ENCODE data around the gene SAMD13.
A peak's percentile ranks its signal among the peaks of the same experiment; 100 is the strongest.

SAMD13 gene

DNA sequence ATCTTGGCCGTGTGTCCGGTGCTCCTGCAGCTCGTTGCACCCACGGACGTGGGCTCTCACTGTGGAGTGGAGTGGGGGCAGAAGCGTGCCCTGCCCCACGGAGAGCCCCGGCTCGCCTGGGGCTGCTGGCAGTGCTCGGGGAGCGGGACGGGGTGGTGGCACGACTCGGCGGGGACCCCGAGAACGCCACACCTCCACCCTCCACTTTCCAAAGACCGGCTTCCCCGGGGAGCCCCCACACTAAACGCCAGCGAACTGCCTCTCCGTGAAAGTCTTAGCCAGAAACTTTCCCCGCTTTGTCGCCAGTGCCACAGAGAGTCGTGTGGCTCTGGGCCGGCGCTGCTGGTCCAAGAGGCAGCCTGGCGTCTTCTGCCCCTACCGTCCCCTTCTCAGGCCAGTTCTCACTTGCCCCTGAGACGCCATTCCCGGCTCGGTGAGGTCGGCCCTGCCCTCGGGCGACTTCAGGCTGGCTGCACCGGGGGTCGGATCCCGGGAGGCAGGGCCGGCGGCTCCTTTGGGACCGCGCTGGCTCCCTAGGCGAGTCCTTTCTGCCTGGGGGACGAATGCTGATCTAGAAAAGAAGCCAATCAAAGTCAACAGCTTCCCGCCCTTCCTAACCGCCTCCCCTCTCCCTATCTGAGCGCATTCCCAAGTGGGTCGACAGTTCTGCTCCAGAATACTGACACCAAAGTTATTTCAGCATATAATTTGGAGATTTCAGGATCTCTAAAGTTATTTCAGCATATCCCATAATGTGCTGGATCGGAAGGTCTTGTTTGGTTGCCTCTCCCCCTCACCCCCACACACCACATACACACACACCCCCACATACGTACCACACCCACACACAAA is 2.6 kb upstream of the SAMD13 start:
- peaks cover 54% of the 10 kb centered on the region for H3K27me3 ChIP-seq
- no peaks in the 10 kb centered on the region for H4K20me1 ChIP-seq
- peak overlapping the region; percentile 75 for H3K9ac ChIP-seq
- H3K27ac ChIP-seq = peak overlapping the region; percentile 43
- peak overlapping the region; percentile 83 for H3K4me3 ChIP-seq
- peak overlapping the region; percentile 97 for H3K4me2 ChIP-seq
- H3K4me1 ChIP-seq = peaks cover 11% of the 10 kb centered on the region
- no peaks in the 10 kb centered on the region for H3K36me3 ChIP-seq
- H3K9me3 ChIP-seq = peaks cover 16% of the 10 kb centered on the region
- TF ChIP-seq Cebpa-rat (IDR thresholded peaks at IDR 0.05) = no peak

DNA sequence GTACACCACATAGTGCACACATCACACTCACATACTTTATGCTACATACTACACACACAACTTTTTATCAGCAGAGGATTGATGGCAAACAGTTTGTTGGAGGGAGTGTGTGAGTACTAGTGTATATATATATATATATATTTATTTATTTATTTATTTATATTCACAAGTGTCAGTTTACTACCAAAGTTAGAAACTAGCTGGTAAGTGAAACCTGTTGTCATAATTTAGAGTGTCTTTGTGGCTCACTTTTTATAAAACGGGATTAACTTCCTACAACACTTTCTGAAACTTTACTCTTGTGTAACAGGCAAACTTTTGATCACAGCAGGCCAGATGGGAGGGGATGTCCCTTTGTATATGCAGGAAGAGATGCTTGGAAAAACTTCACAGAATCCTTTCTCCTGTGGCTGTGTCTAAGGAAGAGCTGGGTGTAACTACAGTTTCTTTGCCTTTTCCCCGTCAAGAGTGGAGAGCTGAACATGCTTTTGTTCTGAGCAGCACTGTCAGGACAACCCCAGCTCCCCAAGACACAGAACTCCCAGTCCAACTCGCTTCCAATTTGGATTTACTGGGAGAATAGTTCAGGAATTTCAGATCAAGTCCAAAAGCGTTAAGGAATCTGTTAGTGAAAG is 1.9 kb upstream of the SAMD13 start:
- Histone ChIP-seq H3K36me3 (no peaks in the 10 kb centered on the region), H3K9me3 (peaks cover 16% of the 10 kb centered on the region), H4K20me1 (no peaks in the 10 kb centered on the region), H3K4me2 (peak overlapping the region; percentile 97), H3K9ac (no peak overlapping the region), H3K27me3 (peaks cover 54% of the 10 kb centered on the region), H3K4me3 (no peak overlapping the region), H3K27ac (no peak overlapping the region), H3K4me1 (peaks cover 11% of the 10 kb centered on the region)
- TF ChIP-seq Cebpa-rat (IDR thresholded peaks at IDR 0.05) = no peak

DNA sequence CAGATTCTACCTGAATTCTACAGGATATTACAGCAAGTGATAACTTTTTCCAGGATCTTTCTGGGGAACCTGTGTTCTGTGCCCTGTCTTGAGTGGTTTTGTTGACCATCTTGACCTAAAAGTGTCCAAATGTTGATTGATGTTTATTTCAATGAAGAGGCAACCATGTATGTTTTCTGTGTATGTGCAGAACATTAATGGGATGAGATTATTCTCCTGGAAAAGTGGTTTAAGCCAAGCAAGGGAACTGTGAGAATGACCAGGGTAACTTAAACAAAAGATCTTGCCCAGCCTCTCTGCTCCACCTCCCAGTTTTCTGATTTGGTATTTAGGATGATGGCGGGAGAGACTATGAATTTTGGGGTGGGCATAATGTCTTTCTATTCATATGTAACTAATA is 1.0 kb upstream of the SAMD13 start:
- peaks cover 10% of the 10 kb centered on the region for H3K9me3 ChIP-seq
- no peak overlapping the region for H3K27ac ChIP-seq
- H3K27me3 ChIP-seq = peaks cover 54% of the 10 kb centered on the region
- no peak overlapping the region for H3K4me2 ChIP-seq
- H4K20me1 ChIP-seq = no peaks in the 10 kb centered on the region
- H3K9ac ChIP-seq = no peak overlapping the region
- no peak overlapping the region for H3K4me3 ChIP-seq
- no peak for TF ChIP-seq Cebpa-rat (IDR thresholded peaks at IDR 0.05)
- peaks cover 11% of the 10 kb centered on the region for H3K4me1 ChIP-seq
- H3K36me3 ChIP-seq = no peaks in the 10 kb centered on the region

GRCh38 chr1:84301785-84302385 is 377 bp downstream of the SAMD13 start:
- peaks cover 54% of the 10 kb centered on the region for H3K27me3 ChIP-seq
- H3K9ac ChIP-seq = no peak overlapping the region
- TF ChIP-seq Cebpa-rat (IDR thresholded peaks at IDR 0.05) = no peak
- no peak overlapping the region for H3K4me2 ChIP-seq
- no peaks in the 10 kb centered on the region for H3K9me3 ChIP-seq
- H4K20me1 ChIP-seq = no peaks in the 10 kb centered on the region
- no peak overlapping the region for H3K27ac ChIP-seq
- H3K4me3 ChIP-seq = no peak overlapping the region
- H3K36me3 ChIP-seq = no peaks in the 10 kb centered on the region
- peaks cover 11% of the 10 kb centered on the region for H3K4me1 ChIP-seq

DNA sequence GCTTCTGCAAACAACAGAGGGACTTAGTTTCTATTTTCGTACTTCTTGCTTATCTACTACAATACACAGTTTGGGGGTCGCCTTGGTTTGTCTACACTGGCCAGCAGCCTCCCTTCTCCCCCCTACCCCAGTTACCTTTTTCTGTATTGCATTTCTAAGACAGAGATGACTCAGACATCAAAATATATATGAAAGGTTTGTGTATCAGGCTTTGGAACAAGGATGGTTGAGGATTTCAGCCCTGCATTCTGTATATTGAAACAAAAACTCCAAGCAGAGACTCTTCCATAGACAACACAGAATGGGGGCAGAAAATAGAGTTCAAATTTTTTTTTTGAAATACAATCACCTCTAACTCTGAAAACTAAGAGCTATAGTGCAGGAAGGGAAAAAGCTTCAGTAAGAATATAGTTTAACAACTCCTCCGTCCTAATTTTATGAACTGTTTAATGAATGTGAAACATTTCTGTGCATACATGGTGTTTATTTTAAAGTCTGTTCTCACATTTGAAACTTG is 1.9 kb downstream of the SAMD13 start:
- Histone ChIP-seq H3K27me3 (peaks cover 53% of the 10 kb centered on the region), H3K27ac (no peak overlapping the region), H4K20me1 (no peaks in the 10 kb centered on the region), H3K9me3 (no peaks in the 10 kb centered on the region), H3K4me2 (no peak overlapping the region), H3K4me3 (no peak overlapping the region), H3K36me3 (no peaks in the 10 kb centered on the region), H3K9ac (no peak overlapping the region), H3K4me1 (peaks cover 6% of the 10 kb centered on the region)
- no peak for TF ChIP-seq Cebpa-rat (IDR thresholded peaks at IDR 0.05)

GRCh38 chr1:84307398-84307797 is 5.9 kb downstream of the SAMD13 start:
- Histone ChIP-seq H3K4me1 (no peaks in the 10 kb centered on the region), H3K4me2 (no peak overlapping the region), H3K4me3 (no peak overlapping the region), H3K9me3 (no peaks in the 10 kb centered on the region), H3K27me3 (peaks cover 12% of the 10 kb centered on the region), H3K36me3 (no peaks in the 10 kb centered on the region), H4K20me1 (no peaks in the 10 kb centered on the region), H3K9ac (no peak overlapping the region), H3K27ac (no peak overlapping the region)
- TF ChIP-seq Cebpa-rat (IDR thresholded peaks at IDR 0.05) = no peak

GRCh38 chr1:84311296-84311695 is 9.8 kb downstream of the SAMD13 start:
- no peak overlapping the region for H3K9ac ChIP-seq
- H3K27ac ChIP-seq = no peak overlapping the region
- no peaks in the 10 kb centered on the region for H3K36me3 ChIP-seq

DNA sequence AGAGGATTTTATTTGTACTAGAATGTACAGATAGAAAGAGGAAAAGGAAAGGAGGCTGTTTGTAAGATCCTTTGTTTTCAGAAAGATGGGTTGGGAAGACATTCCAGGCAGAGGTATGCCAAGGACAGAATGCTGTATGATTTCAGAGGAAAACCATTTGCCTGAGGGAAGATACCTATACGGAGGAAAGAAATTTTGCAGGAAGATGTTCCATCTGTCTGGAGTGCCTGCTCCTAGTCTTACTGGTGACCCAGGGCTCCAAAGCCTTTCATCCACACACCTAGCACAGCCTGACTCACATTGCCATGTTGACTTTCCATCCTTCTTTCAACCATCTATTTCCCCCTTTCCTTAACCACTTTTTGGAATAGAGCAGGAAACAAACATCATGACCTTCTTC is 18.2 kb downstream of the SAMD13 start:
- peaks cover 5% of the 10 kb centered on the region; the same call in 1 of the 2 replicates for H3K9me3 ChIP-seq
- H3K9ac ChIP-seq = no peak overlapping the region
- H3K4me2 ChIP-seq = no peak overlapping the region
- no peaks in the 10 kb centered on the region for H3K4me1 ChIP-seq
- H3K4me3 ChIP-seq = no peak overlapping the region
- no peaks in the 10 kb centered on the region for H4K20me1 ChIP-seq
- H3K36me3 ChIP-seq = no peaks in the 10 kb centered on the region
- no peak overlapping the region for H3K27ac ChIP-seq
- no peak for TF ChIP-seq Cebpa-rat (IDR thresholded peaks at IDR 0.05)
- H3K27me3 ChIP-seq = no peaks in the 10 kb centered on the region

More at GRCh38 chr1:84311296-84311695, 9.8 kb downstream of the SAMD13 start:
- H3K9me3 ChIP-seq = peaks cover 2% of the 10 kb centered on the region; the same call in 1 of the 2 replicates
- H3K4me3 ChIP-seq = no peak overlapping the region
- no peak for TF ChIP-seq Cebpa-rat (IDR thresholded peaks at IDR 0.05)
- H4K20me1 ChIP-seq = no peaks in the 10 kb centered on the region
- no peaks in the 10 kb centered on the region for H3K27me3 ChIP-seq
- no peak overlapping the region for H3K4me2 ChIP-seq
- no peaks in the 10 kb centered on the region for H3K4me1 ChIP-seq

DNA sequence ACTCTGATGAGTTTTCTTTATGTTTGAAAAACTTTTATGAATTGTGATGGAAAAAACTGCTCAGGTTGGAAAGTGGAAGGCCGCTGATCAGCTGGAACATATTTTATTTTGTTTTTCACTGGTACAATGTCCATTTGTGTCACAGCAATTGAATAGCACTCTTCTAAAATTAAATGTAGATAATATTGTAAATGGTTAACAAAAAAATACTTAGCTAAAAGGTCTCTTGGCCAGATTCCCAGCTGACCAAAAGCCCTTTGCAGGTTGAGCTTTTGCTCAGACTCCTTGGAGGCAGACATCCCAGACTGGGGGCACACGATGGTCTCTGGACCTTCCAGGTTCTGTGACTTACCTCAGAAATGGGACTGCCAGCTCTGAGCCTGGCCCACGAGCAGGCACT is 26.3 kb downstream of the SAMD13 start:
- Histone ChIP-seq H3K27me3 (no peaks in the 10 kb centered on the region), H3K4me2 (no peak overlapping the region), H4K20me1 (no peaks in the 10 kb centered on the region), H3K9me3 (no peaks in the 10 kb centered on the region), H3K4me1 (no peaks in the 10 kb centered on the region), H3K4me3 (no peak overlapping the region), H3K27ac (no peak overlapping the region), H3K9ac (no peak overlapping the region), H3K36me3 (no peaks in the 10 kb centered on the region)
- TF ChIP-seq Cebpa-rat (IDR thresholded peaks at IDR 0.05) = no peak
